Naive B cell (primary cell): ENCODE measurements around the gene MRC1. TPM values are rescaled to one million over a fixed set of nuclear protein-coding genes. Genes with fewer than 3 reads are reported as not detected.

ENCODE experiments used
- ATAC-seq, 2 donors: fragments of 150-1000 bp; cut with Tn5 transposase; 2 replicates each; pipeline ENCODE4 v1.10.0; 2021; ENCODE audit warnings: low read depth in 2 of 2, mild to moderate bottlenecking in 2 of 2, moderate library complexity in 2 of 2
- DNase-seq: peaks from one replicate; pipeline ENCODE4 v3.0.0; 2022
- H3K27ac Mint-ChIP-seq, 6 donors: one replicate each; pipeline ENCODE4 v1.8.0; 2020 to 2022; ENCODE audit warnings: mild to moderate bottlenecking in 6 of 6, mixed read lengths in 6 of 6, moderate library complexity in 5 of 6, inconsistent platforms in 2 of 6
- H3K27me3 Mint-ChIP-seq, 3 donors: one replicate each; pipeline ENCODE4 v1.8.0; 2021 to 2022; ENCODE audit warnings: mixed read lengths in 3 of 3, mild to moderate bottlenecking in 1 of 3
- H3K36me3 Mint-ChIP-seq, 2 donors: one replicate each; pipeline ENCODE4 v1.8.0; 2020 to 2022; ENCODE audit warnings: mixed read lengths in 2 of 2, inconsistent platforms in 1 of 2, mild to moderate bottlenecking in 1 of 2
- H3K4me1 Mint-ChIP-seq, 3 donors: one replicate each; pipeline ENCODE4 v1.8.0; 2020 to 2022; ENCODE audit warnings: mixed read lengths in 3 of 3, inconsistent platforms in 1 of 3, mild to moderate bottlenecking in 1 of 3, moderate library complexity in 1 of 3
- H3K4me3 Mint-ChIP-seq, 8 donors: one replicate each; pipeline ENCODE4 v1.8.0; 2020 to 2022; ENCODE audit warnings: mild to moderate bottlenecking in 8 of 8, mixed read lengths in 8 of 8, moderate library complexity in 8 of 8, inconsistent platforms in 2 of 8
- H3K9me3 Mint-ChIP-seq, 7 donors: one replicate each; pipeline ENCODE4 v1.8.0; 2020 to 2022; ENCODE audit warnings: mixed read lengths in 7 of 7, mild to moderate bottlenecking in 5 of 7, inconsistent platforms in 2 of 7, moderate library complexity in 1 of 7
- polyA plus RNA-seq, 6 donors: library from polyadenylated mRNA; unstranded; fragments of 300-500 nt; fragmentation: Illumina TruSeq; gene quantifications; one replicate each; pipeline ENCODE4 v1.2.3, GENCODE V29; 2021; ENCODE audit warnings: low read depth in 6 of 6

MRC1 gene
- not detected for polyA plus RNA-seq

DNA sequence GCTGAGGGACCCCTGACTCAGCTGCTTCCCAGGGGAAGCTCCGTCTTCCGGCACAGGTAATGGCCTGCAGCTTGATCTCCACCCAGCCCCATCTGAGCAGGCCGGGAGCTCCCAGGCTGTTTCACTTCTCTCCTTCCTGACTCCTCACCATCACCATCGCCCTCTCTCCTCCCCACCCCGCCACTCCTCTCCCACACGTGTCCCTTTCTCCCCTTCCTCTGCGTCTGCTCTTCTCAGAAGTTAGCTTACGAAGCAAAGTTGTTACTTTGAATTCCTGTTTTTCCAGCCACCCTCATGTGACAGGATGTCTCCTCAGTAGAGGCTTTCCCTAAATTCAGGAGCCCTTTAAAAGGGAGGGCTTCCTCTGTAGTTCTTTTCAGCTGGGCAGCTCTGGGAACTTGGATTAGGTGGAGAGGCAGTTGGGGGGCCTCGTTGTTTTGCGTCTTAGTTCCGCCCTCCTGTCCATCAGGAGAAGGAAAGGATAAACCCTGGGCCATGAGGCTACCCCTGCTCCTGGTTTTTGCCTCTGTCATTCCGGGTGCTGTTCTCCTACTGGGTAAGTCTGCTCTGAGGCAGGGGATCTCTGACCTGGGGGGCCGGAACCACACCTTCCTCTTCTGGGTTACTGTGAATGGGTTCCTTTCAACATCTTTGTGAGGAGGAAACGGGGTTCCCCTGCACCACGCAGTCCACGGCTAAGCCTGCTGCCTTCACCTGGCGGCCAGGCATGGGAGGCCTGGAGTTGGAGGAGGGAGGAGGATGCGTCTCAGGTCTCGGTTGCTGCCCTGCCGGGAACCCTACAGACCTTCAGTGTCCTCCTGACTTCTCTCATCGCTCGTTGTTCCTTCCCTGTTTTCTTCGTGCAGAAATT, at the start of gene MRC1:
TSS of gene MRC1 (plus strand) at position 378 of the 871 bp plus-strand sequence. CDS start at position 496, 118 bp downstream.
- H3K4me1 Mint-ChIP-seq, result peaks cover 16 to 34% (median 33%) of the 10 kb centered on the region in 3 donors
- H3K27me3 Mint-ChIP-seq, result peaks cover 7 to 12% (median 8%) of the 10 kb centered on the region in 3 donors
- peaks cover 0 to 2% (median 0%) of the 10 kb centered on the region in 7 donors for H3K9me3 Mint-ChIP-seq
- no peak for DNase-seq
- peak within 1 kb of the TSS in 4 of 8 donors; percentile 10 to 53 (median 41) for H3K4me3 Mint-ChIP-seq
- no peaks in the 10 kb centered on the region for H3K36me3 Mint-ChIP-seq
- ATAC-seq, result peak; percentile 14 to 38
- peak within 1 kb of the TSS in 2 of 6 donors; percentile 55 to 61 for H3K27ac Mint-ChIP-seq

DNA sequence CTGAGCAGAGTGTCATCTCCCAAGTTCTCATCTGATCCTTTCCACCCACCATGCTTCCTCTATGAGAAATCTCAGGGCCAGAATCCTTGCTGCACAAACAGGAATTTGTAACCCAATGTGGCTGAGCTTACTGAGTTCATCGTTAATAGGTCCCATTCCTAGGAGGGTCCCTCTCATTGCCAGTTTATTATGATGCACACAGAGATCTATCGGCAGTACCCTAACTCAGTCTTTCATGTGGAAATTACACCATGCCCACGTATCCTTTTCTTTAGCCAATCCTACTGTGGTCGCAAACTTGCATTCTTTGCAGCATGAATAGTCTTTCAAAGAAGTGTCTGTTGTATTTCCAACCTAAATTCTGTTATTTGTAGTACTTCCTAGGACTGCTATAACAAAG, 45.0 kb upstream of the MRC1 start:
- Mint-ChIP-seq H3K9me3 (peaks cover 4 to 14% (median 7%) of the 10 kb centered on the region in 7 donors), H3K36me3 (peaks cover 0 to 12% of the 10 kb centered on the region in 2 donors), H3K27me3 (no peaks in the 10 kb centered on the region), H3K4me3 (no peak overlapping the region), H3K4me1 (no peaks in the 10 kb centered on the region), H3K27ac (no peak overlapping the region)
- DNase-seq (no peak), ATAC-seq (no peak)

DNA sequence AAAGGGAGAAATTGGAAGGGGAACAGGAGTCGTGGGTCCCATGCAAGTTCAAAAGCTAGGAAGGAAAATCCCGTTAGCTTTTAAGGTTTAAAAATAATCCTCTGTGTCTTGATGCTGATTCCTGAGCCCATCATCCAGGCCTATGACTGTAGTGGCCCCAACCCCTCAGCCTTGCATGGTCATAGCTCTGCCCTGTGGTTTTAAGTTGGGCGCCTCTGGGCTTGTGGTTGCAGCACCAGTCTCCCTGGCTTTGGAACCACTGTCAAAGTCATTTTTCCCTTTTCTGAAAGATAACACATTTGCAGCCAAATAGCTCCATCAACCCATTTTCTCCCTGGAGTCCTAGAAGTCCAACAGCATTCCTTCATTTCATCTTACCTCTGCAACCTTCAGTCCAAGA, 43.5 kb upstream of the MRC1 start:
- H3K4me1 Mint-ChIP-seq, result no peaks in the 10 kb centered on the region
- peaks cover 0 to 12% of the 10 kb centered on the region in 2 donors for H3K36me3 Mint-ChIP-seq
- H3K27me3 Mint-ChIP-seq, result no peaks in the 10 kb centered on the region
- peaks cover 4 to 14% (median 7%) of the 10 kb centered on the region in 7 donors for H3K9me3 Mint-ChIP-seq
- no peak for ATAC-seq
- H3K4me3 Mint-ChIP-seq, result no peak overlapping the region
- no peak for DNase-seq
- no peak overlapping the region for H3K27ac Mint-ChIP-seq

DNA sequence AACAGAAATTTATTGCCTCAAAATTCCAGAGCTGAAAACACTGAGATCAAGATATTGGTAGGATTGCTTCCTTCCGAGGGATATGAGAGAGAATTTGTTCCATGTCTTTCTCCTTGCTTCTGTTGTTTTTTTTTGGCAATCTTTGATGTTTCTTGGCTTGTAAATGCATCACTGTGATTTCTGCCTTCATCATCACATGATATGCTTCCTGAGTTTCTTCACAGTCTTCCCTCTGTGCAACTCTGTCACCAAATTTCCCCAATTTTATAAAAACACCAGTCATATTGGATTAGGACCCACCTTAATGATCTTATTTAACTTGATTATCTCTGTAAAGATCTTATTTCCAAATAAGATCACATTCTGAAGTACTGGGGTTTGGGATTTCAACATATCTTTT, 42.4 kb upstream of the MRC1 start:
- H3K4me1 Mint-ChIP-seq, result no peaks in the 10 kb centered on the region
- H3K27me3 Mint-ChIP-seq, result no peaks in the 10 kb centered on the region
- peaks cover 0 to 7% of the 10 kb centered on the region in 2 donors for H3K36me3 Mint-ChIP-seq
- DNase-seq (no peak), ATAC-seq (no peak)
- H3K9me3 Mint-ChIP-seq, result peaks cover 4 to 14% (median 7%) of the 10 kb centered on the region in 7 donors
- no peak overlapping the region for H3K4me3 Mint-ChIP-seq
- H3K27ac Mint-ChIP-seq, result peak overlapping the region in 1 of 6 donors; percentile 4

DNA sequence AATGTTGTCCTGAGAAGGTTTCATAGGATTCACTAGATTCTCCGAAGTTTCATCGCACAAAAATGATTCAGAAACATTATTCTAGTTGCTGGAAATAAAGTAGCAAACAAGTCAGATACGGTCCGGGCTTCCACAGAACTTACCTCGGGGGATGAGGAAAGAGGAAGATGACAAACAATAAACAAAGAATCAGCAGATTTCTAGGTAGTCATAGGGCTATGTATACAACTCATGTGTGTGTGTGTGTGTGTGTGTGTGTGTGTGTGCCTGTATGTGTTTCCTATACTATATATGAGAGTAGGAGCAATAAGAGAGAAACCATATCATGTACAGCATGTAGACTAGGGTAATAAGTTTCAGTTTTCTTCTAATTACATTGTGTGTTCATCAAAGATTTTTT, 40.7 kb upstream of the MRC1 start:
- Mint-ChIP-seq H3K36me3 (peaks cover 0 to 7% of the 10 kb centered on the region in 2 donors), H3K4me3 (no peak overlapping the region), H3K4me1 (no peaks in the 10 kb centered on the region), H3K27ac (no peak overlapping the region), H3K9me3 (peaks cover 4 to 14% (median 7%) of the 10 kb centered on the region in 7 donors), H3K27me3 (no peaks in the 10 kb centered on the region)
- ATAC-seq (no peak), DNase-seq (no peak)

DNA sequence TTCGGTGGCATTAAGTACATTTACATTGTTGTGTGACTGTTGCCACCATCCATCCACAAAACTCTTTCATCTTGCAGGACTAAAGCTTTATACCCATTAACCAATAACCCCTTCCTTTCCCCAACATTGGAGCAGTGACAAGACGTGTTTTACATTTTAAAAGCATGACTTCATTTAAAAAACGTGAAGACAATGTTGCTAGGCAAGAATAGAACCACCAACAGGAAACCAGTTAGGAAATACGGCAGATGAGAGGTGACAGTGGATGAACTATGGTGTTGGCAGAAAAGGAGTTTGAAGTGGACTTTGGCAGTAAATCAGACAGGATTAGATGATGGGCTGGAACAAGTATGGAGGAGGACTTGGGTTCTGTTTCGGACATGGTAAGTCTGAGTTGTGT, 40.2 kb upstream of the MRC1 start:
- no peak for DNase-seq
- H3K4me1 Mint-ChIP-seq, result no peaks in the 10 kb centered on the region
- H3K36me3 Mint-ChIP-seq, result peaks cover 0 to 7% of the 10 kb centered on the region in 2 donors
- H3K9me3 Mint-ChIP-seq, result peaks cover 4 to 14% (median 7%) of the 10 kb centered on the region in 7 donors
- H3K27me3 Mint-ChIP-seq, result no peaks in the 10 kb centered on the region
- no peak overlapping the region for H3K4me3 Mint-ChIP-seq
- no peak overlapping the region for H3K27ac Mint-ChIP-seq
- ATAC-seq, result no peak

DNA sequence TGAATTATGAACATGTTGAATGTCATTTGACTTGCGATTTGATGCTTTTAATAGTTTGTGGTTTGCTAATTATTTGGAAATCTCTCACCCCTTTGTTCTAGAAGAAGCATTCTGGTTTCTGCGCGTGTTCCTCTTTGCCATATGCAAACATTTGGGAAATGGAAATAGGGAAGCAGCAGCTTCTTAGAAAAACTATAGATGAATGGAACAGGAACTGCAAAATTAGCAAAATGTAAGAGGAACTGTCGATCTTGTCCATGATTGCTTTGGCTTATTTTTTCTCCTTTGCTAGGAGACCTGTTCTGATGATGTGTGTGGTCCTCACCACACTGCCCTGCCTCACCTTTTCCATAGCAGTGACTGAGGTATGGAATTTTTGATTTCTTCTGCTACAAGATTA, 38.1 kb upstream of the MRC1 start:
- peaks cover 3 to 9% (median 5%) of the 10 kb centered on the region in 7 donors for H3K9me3 Mint-ChIP-seq
- H3K4me3 Mint-ChIP-seq, result no peak overlapping the region
- H3K36me3 Mint-ChIP-seq, result peaks cover 0 to 6% of the 10 kb centered on the region in 2 donors
- H3K27me3 Mint-ChIP-seq, result no peaks in the 10 kb centered on the region
- H3K4me1 Mint-ChIP-seq, result no peaks in the 10 kb centered on the region
- H3K27ac Mint-ChIP-seq, result no peak overlapping the region
- no peak for ATAC-seq
- DNase-seq, result no peak

DNA sequence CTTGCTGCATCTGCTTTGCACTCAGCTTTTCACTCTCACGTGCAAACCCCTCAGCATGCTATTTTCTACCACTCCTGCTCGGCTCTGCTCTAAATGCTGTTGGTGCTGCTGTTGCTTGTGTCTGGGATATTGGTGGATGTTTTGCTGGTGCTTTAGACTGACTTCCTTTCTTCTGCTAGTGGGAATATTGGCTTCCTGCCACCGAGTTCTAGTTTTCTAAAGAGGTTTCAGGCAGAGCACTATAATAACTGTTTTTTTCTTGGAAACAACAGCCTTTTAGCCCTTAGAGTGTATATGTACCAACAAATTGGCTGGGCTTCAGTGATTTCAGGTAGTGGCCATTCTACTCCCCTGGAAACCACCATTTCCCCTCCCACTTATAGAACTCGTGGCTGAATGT, 29.4 kb upstream of the MRC1 start:
- no peak overlapping the region for H3K27ac Mint-ChIP-seq
- peaks cover 0 to 6% (median 0%) of the 10 kb centered on the region in 3 donors for H3K27me3 Mint-ChIP-seq
- H3K4me3 Mint-ChIP-seq, result no peak overlapping the region
- peaks cover 0 to 3% (median 0%) of the 10 kb centered on the region in 7 donors for H3K9me3 Mint-ChIP-seq
- no peaks in the 10 kb centered on the region for H3K36me3 Mint-ChIP-seq
- H3K4me1 Mint-ChIP-seq, result peaks cover 5 to 8% (median 6%) of the 10 kb centered on the region in 3 donors
- ATAC-seq, result no peak
- no peak for DNase-seq

DNA sequence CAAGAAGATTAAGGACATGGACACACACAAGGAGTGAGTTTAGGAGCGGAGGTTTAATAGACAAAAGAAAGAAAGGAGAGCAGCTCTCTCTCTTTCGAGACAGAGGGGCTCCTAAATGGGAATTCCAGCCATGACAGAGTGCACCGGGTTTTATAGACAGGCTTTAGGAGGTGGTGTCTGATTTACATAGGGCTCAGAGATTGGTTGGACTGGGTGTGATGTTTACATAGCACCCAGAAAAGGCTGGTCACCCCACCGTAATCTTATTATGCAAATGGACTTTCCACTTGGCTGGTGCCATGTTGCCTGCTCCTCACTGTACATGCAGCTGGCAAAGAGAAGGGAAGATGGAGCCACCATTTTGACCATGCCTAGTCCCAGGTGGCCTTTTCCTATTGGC, 28.4 kb upstream of the MRC1 start:
- ATAC-seq (no peak), DNase-seq (no peak)
- H3K4me3 Mint-ChIP-seq, result peak overlapping the region in 1 of 8 donors; percentile 29
- H3K9me3 Mint-ChIP-seq, result peaks cover 0 to 3% (median 0%) of the 10 kb centered on the region in 7 donors
- H3K4me1 Mint-ChIP-seq, result peaks cover 5 to 8% (median 6%) of the 10 kb centered on the region in 3 donors
- H3K27me3 Mint-ChIP-seq, result peaks cover 0 to 6% (median 0%) of the 10 kb centered on the region in 3 donors
- no peaks in the 10 kb centered on the region for H3K36me3 Mint-ChIP-seq
- H3K27ac Mint-ChIP-seq, result no peak overlapping the region

DNA sequence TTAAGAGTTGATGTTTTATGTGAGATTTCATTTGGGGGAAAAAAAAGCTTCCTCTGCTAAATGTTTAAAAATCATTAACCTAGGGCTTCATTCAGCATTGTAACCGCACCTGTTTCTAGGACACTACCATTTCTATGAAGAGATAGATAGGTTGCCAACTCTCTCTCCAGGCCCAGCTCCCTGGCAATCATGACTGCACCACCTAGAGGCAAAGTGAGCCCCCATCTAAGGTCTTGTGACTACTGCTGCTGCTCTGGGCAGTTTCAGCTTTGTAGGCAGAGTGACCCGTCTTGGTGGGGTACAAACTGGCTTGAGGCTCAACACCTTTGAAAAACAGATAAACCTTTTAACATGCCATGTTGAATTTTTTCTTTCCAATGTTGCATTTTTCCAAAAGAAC, 27.3 kb upstream of the MRC1 start:
- no peak for DNase-seq
- Mint-ChIP-seq H3K4me3 (no peak overlapping the region), H3K27me3 (peaks cover 0 to 6% (median 0%) of the 10 kb centered on the region in 3 donors), H3K36me3 (no peaks in the 10 kb centered on the region), H3K4me1 (peaks cover 5 to 8% (median 6%) of the 10 kb centered on the region in 3 donors), H3K9me3 (peaks cover 0 to 3% (median 0%) of the 10 kb centered on the region in 7 donors), H3K27ac (no peak overlapping the region)
- ATAC-seq, result no peak

DNA sequence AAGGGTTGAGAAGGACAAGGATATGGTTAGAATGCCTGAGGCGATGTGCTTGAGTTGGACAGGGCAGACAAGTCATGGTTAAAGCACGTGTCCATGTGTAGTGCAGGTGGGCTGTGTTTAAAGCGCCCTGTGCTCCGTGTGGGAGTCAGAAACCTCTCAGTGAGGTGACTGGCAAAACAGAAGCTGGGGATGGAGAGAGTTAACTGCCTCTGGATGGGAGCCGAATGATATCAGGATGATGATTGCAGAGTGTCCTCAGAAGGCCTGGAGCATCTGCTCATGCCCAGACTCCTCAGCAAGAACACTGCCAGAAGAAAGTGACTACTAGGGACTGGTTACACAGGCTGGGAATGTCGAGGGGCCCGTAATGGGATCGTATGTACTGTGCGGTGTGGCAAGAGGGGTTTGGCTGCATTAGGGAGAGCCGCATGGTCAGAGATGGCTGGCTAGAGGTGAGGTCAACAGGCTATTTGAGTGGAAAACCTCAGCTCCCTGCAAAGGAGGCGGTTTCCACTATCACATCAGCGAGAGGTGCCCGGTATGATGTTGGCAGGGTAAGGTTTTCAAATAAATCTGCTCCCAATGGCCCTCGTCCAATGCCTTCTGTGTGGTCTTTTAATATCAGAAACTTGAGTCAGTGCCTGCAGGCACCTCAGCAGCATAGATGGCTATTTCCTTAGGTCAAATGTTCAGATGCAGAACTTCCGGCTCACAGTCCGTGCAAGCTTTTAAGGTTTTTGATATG, 26.1 kb upstream of the MRC1 start:
- peaks cover 5 to 8% (median 6%) of the 10 kb centered on the region in 3 donors for H3K4me1 Mint-ChIP-seq
- peak overlapping the region in 1 of 6 donors; percentile 69 for H3K27ac Mint-ChIP-seq
- no peak for ATAC-seq
- DNase-seq, result no peak
- H3K4me3 Mint-ChIP-seq, result no peak overlapping the region
- peaks cover 0 to 6% (median 0%) of the 10 kb centered on the region in 3 donors for H3K27me3 Mint-ChIP-seq
- no peaks in the 10 kb centered on the region for H3K36me3 Mint-ChIP-seq
- H3K9me3 Mint-ChIP-seq, result peaks cover 0 to 3% (median 0%) of the 10 kb centered on the region in 7 donors

DNA sequence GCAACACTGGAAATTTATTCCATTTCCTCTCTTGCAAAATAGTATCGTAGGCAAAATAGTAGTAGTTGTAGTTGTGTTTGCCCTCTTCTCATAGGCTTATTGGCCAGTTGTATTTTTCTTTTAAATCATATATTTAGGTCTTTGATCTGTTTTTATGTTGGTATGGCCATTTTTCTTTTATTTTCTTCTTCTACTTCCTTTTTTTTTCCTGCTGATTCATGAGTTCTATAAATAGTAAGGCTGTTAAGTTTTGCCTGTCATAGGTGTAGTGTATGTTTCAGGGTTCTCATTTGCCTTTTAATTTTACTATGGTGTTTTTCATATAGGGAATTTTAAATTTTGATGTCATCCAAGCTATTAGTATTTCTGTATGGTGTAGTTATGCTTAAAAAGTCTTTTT, 25.4 kb upstream of the MRC1 start:
- Mint-ChIP-seq H3K36me3 (no peaks in the 10 kb centered on the region), H3K4me3 (peak overlapping the region in 1 of 8 donors; percentile 45), H3K27ac (no peak overlapping the region), H3K9me3 (peaks cover 0 to 3% (median 0%) of the 10 kb centered on the region in 7 donors), H3K27me3 (peaks cover 0 to 6% (median 0%) of the 10 kb centered on the region in 3 donors), H3K4me1 (peaks cover 5 to 8% (median 6%) of the 10 kb centered on the region in 3 donors)
- ATAC-seq (no peak), DNase-seq (no peak)

DNA sequence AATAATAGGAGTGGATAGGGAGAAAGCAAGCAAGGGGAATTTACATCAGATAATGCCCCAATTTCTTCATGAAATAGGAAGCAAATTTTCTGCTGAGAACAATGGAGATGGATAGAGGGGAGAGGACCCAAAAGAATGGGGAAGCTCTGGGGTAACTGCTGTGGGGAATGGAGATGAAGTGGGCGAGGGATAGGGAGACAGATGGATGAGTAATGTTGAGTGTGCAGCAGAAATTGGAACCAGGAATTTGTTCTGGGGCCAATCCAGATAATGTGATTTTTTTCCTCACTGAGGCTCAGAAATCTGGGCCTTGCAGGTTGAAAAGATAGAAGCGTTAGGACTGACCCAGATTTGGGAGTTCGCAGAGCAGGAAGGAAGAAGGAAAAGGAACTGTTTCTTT, 24.5 kb upstream of the MRC1 start:
- H3K36me3 Mint-ChIP-seq, result no peaks in the 10 kb centered on the region
- H3K4me3 Mint-ChIP-seq, result no peak overlapping the region
- peaks cover 0 to 3% (median 0%) of the 10 kb centered on the region in 3 donors for H3K27me3 Mint-ChIP-seq
- ATAC-seq (no peak), DNase-seq (no peak)
- H3K27ac Mint-ChIP-seq, result peak overlapping the region in 1 of 6 donors; percentile 17
- peaks cover 5 to 8% (median 6%) of the 10 kb centered on the region in 3 donors for H3K4me1 Mint-ChIP-seq
- peaks cover 0 to 3% (median 0%) of the 10 kb centered on the region in 7 donors for H3K9me3 Mint-ChIP-seq
